GM21529 (cell line): ENCODE measurements around the gene CFAP54.
"Not testable (repeated sequence)": the region's sequence is repeated elsewhere in the genome, so short reads cannot be mapped to it uniquely, and the experiment has no call there.

Experiments
- ATAC-seq: cut with Tn5 transposase; IDR thresholded peaks from one replicate; pipeline ENCODE4 v1.9.1; 2021; ENCODE audit not compliant: unreplicated experiment

CFAP54 gene

GRCh38 chr12:96606134-96606533 lies 116.8 kb downstream of the CFAP54 start:
- ATAC-seq, result no peak

GRCh38 chr12:96606644-96607043 lies 117.3 kb downstream of the CFAP54 start:
- ATAC-seq, result no peak

GRCh38 chr12:96617178-96617577 lies 127.8 kb downstream of the CFAP54 start:
- no peak for ATAC-seq

- ATAC-seq, result no peak
Measured at GRCh38 chr12:96623155-96623554, 133.8 kb downstream of the CFAP54 start.

GRCh38 chr12:96623656-96624217 lies 134.4 kb downstream of the CFAP54 start:
- no peak for ATAC-seq

- ATAC-seq, result no peak
Measured at GRCh38 chr12:96635844-96636243, 146.5 kb downstream of the CFAP54 start.

GRCh38 chr12:96636895-96637294 lies 147.5 kb downstream of the CFAP54 start:
- no peak for ATAC-seq

- ATAC-seq, result no peak
Measured at GRCh38 chr12:96648923-96649322, 159.5 kb downstream of the CFAP54 start.

GRCh38 chr12:96652870-96653269 lies 163.5 kb downstream of the CFAP54 start:
- no peak for ATAC-seq

GRCh38 chr12:96658075-96658474 lies 168.7 kb downstream of the CFAP54 start:
- ATAC-seq, result no peak

- ATAC-seq, result no peak
Measured at GRCh38 chr12:96669786-96670185, 180.4 kb downstream of the CFAP54 start.

GRCh38 chr12:96670334-96670899 lies 181.0 kb downstream of the CFAP54 start:
- no peak for ATAC-seq

GRCh38 chr12:96675519-96675918 lies 186.1 kb downstream of the CFAP54 start:
- not testable (repeated sequence) for ATAC-seq

- ATAC-seq, result no peak
Measured at GRCh38 chr12:96677363-96677762, 188.0 kb downstream of the CFAP54 start.

GRCh38 chr12:96687719-96688118 lies 198.3 kb downstream of the CFAP54 start:
- no peak for ATAC-seq

- ATAC-seq, result no peak
Measured at GRCh38 chr12:96698521-96698920, 209.1 kb downstream of the CFAP54 start.

- no peak for ATAC-seq
Measured at GRCh38 chr12:96698965-96699364, 209.6 kb downstream of the CFAP54 start.

GRCh38 chr12:96701856-96702255 lies 212.5 kb downstream of the CFAP54 start:
- no peak for ATAC-seq

GRCh38 chr12:96710127-96710745 lies 220.9 kb downstream of the CFAP54 start:
- no peak for ATAC-seq

GRCh38 chr12:96711364-96711763 lies 222.0 kb downstream of the CFAP54 start:
- ATAC-seq, result no peak

GRCh38 chr12:96714199-96714598 lies 224.8 kb downstream of the CFAP54 start:
- ATAC-seq, result no peak

GRCh38 chr12:96719660-96720362 lies 230.4 kb downstream of the CFAP54 start:
- ATAC-seq, result peak; percentile 95
